Ishikawa (cell line): Measurements from ENCODE around the gene LZTS3.

Experiments used
- CREB1 ChIP-seq: IDR thresholded peaks from 2 replicates; pipeline ENCODE4 v1.6.1; 2012; ENCODE audit warnings: low read depth
- TEAD4 ChIP-seq: IDR thresholded peaks from 2 replicates; pipeline ENCODE4 v1.6.1; 2012
- TF ChIP-seq, protein P1 (sequence below): IDR thresholded peaks from 2 replicates; pipeline ENCODE4 v1.6.1; 2012; ENCODE audit warnings: low read depth, mild to moderate bottlenecking

DNA sequence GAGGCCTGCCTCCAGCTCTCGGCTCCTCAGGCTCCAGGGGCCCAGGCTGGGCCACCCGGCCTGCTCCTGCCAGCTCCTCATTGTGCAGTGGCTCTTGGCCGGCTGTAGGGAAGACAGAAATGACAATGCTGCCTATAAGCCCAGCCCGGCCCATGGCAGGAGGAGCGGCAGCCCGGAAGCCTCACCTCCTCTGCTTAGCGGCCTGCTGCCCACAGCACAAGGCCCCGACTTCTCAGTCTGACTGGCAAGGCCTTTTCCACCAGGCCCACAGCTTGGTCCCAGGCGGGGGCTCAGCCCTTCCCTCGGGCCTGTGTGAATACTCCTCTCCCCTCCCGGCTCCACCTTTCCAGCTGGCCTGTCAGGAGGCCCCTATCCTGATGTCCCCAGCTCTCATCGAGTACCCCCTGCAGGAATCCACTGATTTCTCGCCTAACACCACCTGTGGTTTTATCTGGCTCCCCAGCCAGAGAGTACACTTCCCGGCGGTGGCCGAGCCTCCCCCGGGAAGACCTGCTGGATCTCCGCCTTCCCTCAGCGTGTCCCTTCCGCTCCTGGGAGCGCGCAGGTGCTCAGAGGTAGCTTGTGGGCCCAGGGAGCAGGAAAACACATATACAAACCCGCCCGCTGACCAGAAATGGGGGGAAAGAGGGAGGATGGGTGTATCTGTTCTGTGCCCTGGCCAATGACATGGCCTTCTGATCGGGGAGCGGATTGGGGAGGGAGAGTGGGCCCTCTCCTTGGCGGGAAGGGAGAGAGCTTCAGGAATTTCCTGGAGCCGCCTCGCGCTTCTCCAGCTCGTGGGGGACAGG is 30.2 kb upstream of the LZTS3 start:
- TF ChIP-seq CREB1 (no peak), TEAD4 (no peak)
- TF ChIP-seq, protein P1, sequence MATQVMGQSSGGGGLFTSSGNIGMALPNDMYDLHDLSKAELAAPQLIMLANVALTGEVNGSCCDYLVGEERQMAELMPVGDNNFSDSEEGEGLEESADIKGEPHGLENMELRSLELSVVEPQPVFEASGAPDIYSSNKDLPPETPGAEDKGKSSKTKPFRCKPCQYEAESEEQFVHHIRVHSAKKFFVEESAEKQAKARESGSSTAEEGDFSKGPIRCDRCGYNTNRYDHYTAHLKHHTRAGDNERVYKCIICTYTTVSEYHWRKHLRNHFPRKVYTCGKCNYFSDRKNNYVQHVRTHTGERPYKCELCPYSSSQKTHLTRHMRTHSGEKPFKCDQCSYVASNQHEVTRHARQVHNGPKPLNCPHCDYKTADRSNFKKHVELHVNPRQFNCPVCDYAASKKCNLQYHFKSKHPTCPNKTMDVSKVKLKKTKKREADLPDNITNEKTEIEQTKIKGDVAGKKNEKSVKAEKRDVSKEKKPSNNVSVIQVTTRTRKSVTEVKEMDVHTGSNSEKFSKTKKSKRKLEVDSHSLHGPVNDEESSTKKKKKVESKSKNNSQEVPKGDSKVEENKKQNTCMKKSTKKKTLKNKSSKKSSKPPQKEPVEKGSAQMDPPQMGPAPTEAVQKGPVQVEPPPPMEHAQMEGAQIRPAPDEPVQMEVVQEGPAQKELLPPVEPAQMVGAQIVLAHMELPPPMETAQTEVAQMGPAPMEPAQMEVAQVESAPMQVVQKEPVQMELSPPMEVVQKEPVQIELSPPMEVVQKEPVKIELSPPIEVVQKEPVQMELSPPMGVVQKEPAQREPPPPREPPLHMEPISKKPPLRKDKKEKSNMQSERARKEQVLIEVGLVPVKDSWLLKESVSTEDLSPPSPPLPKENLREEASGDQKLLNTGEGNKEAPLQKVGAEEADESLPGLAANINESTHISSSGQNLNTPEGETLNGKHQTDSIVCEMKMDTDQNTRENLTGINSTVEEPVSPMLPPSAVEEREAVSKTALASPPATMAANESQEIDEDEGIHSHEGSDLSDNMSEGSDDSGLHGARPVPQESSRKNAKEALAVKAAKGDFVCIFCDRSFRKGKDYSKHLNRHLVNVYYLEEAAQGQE = no peak
